Kidney epithelial cell (primary cell): ENCODE measurements around the gene MS4A15. TPM values are rescaled to one million over a fixed set of nuclear protein-coding genes. Genes with fewer than 3 reads are reported as not detected.

ENCODE experiments used
- DNase-seq: peaks from one replicate; pipeline ENCODE4 v3.0.0-alpha.2; 2010; ENCODE audit warnings: low read depth
- H3K27me3 ChIP-seq: 2 replicates; pipeline ENCODE4 v1.6.0; 2011; ENCODE audit warnings: low read length; ENCODE audit not compliant: control insufficient read depth, insufficient read depth
- H3K36me3 ChIP-seq: 2 replicates; pipeline ENCODE4 v1.5.1; 2011; ENCODE audit warnings: low read length; ENCODE audit not compliant: control insufficient read depth, insufficient read depth
- H3K4me3 ChIP-seq: 2 replicates; pipeline ENCODE4 v1.5.1; 2011; ENCODE audit warnings: low read depth, mild to moderate bottlenecking, control low read depth, low read length
- CTCF ChIP-seq: IDR thresholded peaks from 2 replicates; pipeline ENCODE4 v1.5.1; 2011; ENCODE audit warnings: mild to moderate bottlenecking, moderate library complexity, low read length, control low read depth, inconsistent platforms; ENCODE audit not compliant: insufficient read depth, poor library complexity, severe bottlenecking
- total RNA-seq: library from RNA; depleted of rRNA; stranded (reverse); fragments of >200 nt; gene quantifications from 2 replicates; pipeline ENCODE4 v1.2.3, GENCODE V29; 2015

Gene MS4A15
- total RNA-seq, 1 donor from 2014 or later = not detected

- Histone ChIP-seq H3K4me3 (no peak overlapping the region), H3K27me3 (no peaks in the 10 kb centered on the region), H3K36me3 (no peaks in the 10 kb centered on the region)
- DNase-seq = peak; percentile 7
- no peak for TF ChIP-seq CTCF
Measured at GRCh38 chr11:60786811-60787567, 30.3 kb downstream of the MS4A15 start.

GRCh38 chr11:60788401-60789125, 31.9 kb downstream of the MS4A15 start:
- TF ChIP-seq CTCF = no peak
- Histone ChIP-seq H3K27me3 (no peaks in the 10 kb centered on the region), H3K4me3 (no peak overlapping the region), H3K36me3 (no peaks in the 10 kb centered on the region)
- DNase-seq = no peak

GRCh38 chr11:60790726-60791125, 34.1 kb downstream of the MS4A15 start:
- H3K4me3 ChIP-seq = no peak overlapping the region
- no peaks in the 10 kb centered on the region for H3K27me3 ChIP-seq
- H3K36me3 ChIP-seq = no peaks in the 10 kb centered on the region
- DNase-seq = no peak
- TF ChIP-seq CTCF = no peak

- no peak for TF ChIP-seq CTCF
- Histone ChIP-seq H3K27me3 (no peaks in the 10 kb centered on the region), H3K4me3 (no peak overlapping the region), H3K36me3 (no peaks in the 10 kb centered on the region)
- DNase-seq = no peak
Measured at GRCh38 chr11:60791153-60791933, 34.7 kb downstream of the MS4A15 start.

- no peak for TF ChIP-seq CTCF
- Histone ChIP-seq H3K4me3 (no peak overlapping the region), H3K27me3 (no peaks in the 10 kb centered on the region), H3K36me3 (no peaks in the 10 kb centered on the region)
- no peak for DNase-seq
Measured at GRCh38 chr11:60792521-60792920, 35.9 kb downstream of the MS4A15 start.
